GM21619 (cell line): Measurements from ENCODE around the gene KCNB1.

Experiments
- ATAC-seq: cut with Tn5 transposase; IDR thresholded peaks from one replicate; pipeline ENCODE4 v1.9.1; 2021; ENCODE audit not compliant: unreplicated experiment

The KCNB1 gene

GRCh38 chr20:49360242-49360968, 122.1 kb downstream of the KCNB1 start:
- no peak for ATAC-seq

DNA sequence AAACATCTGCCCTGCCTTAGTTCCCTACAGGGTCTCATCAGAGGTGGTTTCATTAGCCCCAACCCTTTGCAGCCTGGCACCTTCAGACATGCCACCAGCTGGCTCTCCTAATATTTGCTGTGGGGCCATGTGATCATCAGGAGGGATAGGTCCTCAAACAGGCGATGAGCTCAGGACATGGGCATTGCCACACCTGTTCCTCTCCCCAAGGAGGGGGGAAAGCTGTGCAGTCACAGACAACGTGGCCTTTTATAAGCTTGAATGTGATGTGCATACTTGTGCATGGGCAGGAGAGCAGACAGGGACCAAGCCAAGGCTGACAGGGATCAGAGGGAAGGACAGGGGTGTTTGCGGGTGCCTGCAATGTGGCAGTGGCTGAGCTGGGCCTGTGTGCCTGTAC, 125.8 kb downstream of the KCNB1 start:
- ATAC-seq: no peak

GRCh38 chr20:49354673-49355072, 127.8 kb downstream of the KCNB1 start:
- ATAC-seq: no peak

DNA sequence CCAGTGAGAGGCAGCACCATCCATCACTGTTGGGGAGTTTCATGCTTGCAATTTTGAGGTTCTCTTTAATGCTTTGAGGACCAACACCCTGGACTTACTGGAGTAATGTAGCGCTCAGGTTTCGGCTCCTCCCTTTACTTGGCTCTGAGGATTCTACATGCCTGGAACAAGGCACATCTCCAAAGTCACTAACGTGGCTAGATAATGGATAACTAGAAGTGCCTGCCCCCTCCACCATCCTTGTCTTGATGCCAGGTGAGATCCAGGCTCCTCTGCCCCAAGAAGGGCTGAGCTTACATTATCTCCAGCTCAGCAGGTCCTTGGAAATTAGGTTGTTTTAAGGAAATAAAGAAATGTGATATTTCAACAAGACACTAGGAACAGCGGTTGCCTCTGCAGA, 129.1 kb downstream of the KCNB1 start:
- ATAC-seq: no peak

- ATAC-seq: no peak
These were observed 129.7 kb downstream of the KCNB1 start for GRCh38 chr20:49352751-49353150.

DNA sequence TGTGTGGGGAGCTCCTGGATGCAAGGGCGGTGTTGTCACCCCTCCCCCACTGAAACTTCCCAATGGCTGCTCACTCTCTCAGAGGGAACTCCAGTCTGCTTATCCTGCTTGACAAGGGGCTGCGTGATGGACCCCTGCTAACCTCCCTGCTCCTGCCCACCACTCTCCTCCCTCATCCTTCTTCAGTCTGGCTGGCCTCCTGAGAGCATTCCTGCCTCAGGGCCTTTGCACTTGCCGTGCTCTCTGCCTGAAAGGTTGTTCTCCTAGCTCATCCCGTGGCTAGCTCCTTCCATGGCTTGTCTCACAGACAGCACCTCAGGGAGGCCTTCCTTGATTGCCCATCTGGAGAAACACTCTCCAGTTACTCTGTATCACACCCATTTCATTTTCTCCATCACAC, 130.7 kb downstream of the KCNB1 start:
- no peak for ATAC-seq

DNA sequence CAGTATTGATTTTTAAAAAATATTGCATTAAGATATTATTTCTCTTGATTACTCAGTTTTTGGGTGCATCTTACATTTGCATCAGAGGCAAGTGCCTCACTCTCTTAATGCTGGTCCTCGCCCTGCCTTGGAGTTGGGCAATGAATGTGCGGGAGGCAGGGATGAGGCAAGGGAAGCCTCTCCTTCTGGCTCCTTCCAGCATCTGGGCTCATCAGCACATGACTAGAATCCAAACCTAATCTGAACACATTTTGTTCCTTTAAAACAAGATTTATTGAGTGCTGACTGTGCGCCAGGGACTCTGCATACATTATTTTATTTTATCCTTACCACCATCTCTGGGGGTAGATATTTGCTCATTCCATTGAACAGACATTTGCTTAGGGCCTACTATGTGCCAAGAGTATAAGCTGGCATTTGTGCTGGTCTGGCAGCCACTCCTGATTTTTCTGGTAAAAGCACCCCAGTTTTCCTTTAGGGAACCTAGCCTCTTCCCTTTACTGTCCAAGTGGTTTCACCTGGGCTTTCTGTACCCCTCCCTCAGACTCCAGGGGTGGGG, 132.7 kb downstream of the KCNB1 start:
- ATAC-seq: no peak

- no peak for ATAC-seq
These were observed 133.4 kb downstream of the KCNB1 start for GRCh38 chr20:49349078-49349477.

GRCh38 chr20:49348563-49348962, 133.9 kb downstream of the KCNB1 start:
- no peak for ATAC-seq

DNA sequence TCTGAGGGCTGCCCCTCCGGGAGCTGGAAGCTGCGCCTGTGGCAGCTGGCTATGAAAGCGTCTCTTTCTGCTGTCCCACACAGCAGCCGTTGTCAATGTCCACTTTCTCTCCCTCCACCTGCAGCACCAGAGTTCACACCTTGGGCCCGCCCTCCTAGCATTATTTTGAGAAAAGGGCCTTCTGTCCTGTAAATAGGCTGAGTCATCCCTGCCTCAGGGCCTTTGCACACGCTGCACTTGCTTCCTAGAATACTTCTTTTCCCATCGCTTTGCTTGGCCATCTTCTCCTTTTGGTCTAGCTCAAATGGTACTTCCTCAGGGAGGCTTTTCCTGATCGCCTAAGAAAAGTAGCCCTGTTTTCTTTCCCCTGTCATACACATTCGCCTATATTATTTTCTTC, 135.3 kb downstream of the KCNB1 start:
- no peak for ATAC-seq

DNA sequence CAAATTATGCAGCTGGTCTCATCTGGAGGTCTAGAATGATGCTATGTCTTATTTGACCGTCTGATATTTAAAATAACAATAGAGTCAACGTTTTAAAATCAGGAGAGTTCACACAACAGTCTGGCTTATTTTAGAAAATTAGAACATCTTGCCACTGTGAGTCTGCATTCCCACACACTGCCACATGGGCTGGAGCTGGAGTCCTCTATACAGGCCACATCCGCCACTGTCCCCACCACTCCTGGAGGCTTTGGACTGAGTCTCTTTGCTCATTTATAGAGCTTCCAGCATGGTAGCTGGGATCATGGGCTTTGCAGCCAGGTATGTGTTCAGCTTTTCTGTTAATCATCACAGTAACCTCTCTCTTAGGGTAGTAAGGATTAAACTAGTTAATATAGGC, 135.8 kb downstream of the KCNB1 start:
- ATAC-seq: no peak

GRCh38 chr20:49345524-49345923, 136.9 kb downstream of the KCNB1 start:
- no peak for ATAC-seq

DNA sequence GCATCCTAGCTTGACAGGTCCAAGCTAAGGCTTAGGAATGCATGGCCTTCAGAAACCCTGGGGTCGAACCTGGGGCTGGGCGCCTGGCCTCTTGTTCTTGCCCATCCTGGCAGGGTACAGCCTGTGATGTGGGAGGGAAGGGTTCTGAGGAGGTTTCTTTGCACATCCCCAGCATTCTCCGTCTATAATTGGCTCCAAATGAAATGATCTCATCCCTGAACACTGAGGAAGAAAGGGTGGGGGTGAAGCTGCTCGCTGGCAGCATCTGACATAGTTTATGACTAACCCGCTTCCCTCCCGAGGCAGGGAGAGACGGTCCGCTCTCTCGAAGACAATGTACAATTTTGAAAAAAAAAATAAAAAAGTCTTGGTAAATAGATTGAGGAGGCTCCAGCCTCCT, 137.5 kb downstream of the KCNB1 start:
- no peak for ATAC-seq

DNA sequence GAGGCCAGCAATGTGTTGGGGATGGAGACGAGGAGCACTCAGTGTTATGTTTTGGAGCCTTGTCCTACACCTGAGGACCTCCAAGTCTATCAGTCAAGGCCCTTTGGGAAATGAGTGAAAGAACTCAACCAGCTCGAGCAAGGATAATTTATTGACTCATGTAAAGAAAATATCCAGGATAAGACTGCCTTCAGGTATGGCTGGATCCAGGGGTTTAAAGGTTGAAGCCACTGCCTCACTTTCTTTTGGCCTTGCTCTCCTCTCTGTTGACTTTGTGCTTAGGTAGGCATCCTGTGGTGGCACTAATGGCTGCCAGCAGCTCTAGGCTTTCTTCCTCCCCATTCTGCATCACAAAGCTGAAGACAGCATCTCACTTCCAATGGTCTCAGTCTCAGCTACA, 138.3 kb downstream of the KCNB1 start:
- ATAC-seq: no peak

DNA sequence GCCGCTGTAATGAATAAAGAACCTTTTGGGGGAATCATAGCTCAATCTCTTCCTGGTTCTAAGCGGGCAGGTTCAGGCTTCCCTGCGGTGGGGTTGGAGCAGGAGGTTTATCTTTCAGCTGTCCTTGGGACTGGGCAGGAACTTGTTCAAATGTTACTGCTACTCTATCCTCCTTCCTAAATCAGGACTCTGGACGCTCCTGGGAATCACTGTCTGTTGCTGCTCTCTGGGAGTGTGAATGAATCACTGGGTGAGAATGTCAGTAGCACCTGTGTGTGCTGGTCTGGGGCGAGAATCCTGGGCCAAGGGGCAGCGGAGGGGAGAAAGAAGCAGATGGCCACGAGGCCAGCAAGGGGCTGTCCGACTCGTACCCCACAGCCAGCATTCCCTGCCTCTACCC, 139.2 kb downstream of the KCNB1 start:
- no peak for ATAC-seq

DNA sequence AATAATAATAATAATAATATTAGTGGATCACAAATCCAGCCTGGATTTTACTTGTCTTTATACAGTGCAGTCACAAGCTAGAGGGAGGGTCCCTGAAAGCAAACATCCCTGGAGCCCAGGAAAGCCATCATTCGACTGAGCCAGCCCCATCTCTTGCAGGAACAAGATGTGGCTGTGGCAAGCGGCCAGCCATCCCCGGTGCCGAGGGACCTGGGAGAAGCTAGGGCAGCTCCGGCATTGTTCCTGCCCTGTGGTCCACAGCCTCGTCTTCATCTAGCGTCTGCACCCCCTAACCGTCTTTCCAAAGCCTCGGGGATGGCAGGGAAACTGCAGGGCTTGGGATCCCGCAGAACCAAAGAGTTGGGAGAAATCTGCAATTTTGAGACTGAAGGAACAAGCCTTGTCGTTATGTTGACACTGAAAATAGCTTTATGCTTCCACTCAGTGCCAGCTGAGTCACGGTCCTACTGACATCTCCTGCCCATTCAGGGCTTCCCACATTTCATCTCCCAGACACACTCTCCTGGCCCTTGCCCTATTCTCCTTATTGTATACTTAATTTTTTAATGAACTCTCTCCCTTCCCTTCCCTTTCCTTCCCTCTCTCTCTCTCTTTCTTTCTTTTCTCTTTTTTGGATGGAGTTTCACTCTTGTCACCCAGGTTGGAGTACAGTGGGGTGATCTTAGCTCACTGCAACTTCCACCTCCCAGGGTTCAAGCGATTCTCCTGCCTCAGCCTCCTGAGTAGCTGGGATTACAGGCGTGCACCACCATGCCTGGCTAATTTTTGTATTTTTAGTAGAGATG, 142.1 kb downstream of the KCNB1 start:
- ATAC-seq: no peak

DNA sequence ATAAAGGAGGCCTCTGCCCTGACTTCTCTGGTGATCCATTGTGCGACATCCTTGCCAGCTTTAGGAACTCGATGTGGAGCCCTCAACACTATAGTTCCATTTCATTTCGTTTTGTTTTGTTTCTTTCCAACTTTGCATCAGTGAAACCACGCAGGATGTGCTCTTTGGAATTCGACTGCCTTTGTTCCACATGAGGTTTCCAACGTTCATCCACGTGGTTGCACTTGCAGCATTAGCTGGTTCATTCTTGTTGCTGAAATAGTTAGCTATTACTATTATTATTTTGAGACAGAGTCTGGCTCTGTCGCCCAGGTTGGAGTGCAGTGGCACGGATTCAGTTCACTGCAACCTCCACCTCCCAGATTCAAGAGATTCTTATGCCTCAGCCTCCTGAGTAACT, 143.3 kb downstream of the KCNB1 start:
- ATAC-seq: no peak

- ATAC-seq: no peak
These were observed 144.4 kb downstream of the KCNB1 start for GRCh38 chr20:49338061-49338460.

GRCh38 chr20:49337357-49337756, 145.1 kb downstream of the KCNB1 start:
- ATAC-seq: no peak

DNA sequence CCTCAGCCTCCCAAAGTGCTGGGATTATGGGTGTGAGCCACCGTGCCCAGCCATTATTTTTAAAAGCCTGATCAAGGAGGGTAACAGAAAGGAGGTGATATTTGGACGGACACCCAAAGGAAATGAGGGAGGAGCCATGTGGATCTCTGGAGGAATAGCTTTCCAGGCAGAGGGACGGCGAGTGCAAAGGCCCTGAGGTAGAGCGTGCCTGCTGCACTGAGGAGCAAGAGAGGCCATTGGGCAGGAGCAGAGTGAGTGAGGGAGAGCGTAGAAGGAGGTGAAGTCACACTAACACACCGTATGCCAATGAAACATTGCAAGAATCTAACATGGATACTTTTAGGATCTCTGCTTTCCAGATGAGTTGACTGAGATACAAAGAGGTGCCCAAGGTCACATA, 145.7 kb downstream of the KCNB1 start:
- no peak for ATAC-seq

DNA sequence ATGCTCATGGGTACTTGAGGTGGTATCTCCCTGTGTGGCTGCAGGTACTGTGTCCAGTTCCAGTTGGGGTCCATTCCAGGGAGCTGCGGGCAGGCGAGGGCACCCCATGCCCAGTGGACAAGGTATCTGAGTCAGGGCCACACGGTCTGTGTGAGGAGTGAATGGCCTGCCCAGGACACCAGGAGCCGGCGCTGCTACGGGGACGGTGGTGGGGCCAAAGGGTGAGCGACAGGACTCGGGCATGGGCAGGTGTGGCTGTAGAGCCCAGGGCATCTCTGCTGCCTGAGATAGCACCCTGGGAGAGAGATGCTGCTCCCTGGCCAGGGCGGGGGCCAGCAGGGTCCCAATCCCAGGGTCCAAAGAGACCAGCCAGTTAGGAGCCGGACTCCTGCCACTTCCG, 147.0 kb downstream of the KCNB1 start:
- no peak for ATAC-seq
